ENCODE results near the gene BCAR3.
A peak's percentile ranks its signal among the peaks of the same experiment; 100 is the strongest.

Gene BCAR3

DNA sequence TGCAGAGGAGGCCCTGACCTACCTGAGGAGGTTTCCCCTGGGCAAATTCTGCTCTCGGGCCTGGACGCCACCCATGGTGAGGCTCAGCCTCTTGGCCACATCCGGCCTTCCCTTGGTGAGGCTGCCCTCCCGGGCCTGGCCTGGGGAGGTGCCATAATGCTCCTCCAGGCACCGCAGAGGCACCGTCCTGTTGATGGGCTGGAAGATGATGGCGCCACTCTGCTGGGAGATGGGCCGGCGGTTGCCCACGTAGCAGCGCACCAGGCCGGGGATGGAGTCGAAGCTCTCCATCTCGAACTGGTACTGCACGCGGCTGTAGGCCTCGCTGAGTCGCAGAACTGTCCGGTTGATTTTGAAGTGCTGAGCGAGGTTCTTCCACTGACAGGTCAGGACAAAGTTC, 92.7 kb downstream of the BCAR3 start:
- H2AFZ ChIP-seq, result no peak overlapping the region
- H3K27me3 ChIP-seq (ENCODE audit: control insufficient read depth, insufficient read depth, low read length), result no peaks in the 10 kb centered on the region
- H3K36me3 ChIP-seq (ENCODE audit: control insufficient read depth, insufficient read depth, low read length), result no peaks in the 10 kb centered on the region
- no peak overlapping the region for H3K4me2 ChIP-seq (ENCODE audit: low read length)
- H3K4me1 ChIP-seq, result peaks cover 4% of the 10 kb centered on the region
- TF ChIP-seq, protein P1, sequence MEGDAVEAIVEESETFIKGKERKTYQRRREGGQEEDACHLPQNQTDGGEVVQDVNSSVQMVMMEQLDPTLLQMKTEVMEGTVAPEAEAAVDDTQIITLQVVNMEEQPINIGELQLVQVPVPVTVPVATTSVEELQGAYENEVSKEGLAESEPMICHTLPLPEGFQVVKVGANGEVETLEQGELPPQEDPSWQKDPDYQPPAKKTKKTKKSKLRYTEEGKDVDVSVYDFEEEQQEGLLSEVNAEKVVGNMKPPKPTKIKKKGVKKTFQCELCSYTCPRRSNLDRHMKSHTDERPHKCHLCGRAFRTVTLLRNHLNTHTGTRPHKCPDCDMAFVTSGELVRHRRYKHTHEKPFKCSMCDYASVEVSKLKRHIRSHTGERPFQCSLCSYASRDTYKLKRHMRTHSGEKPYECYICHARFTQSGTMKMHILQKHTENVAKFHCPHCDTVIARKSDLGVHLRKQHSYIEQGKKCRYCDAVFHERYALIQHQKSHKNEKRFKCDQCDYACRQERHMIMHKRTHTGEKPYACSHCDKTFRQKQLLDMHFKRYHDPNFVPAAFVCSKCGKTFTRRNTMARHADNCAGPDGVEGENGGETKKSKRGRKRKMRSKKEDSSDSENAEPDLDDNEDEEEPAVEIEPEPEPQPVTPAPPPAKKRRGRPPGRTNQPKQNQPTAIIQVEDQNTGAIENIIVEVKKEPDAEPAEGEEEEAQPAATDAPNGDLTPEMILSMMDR (IDR thresholded peaks at IDR 0.05), result no peak
- H3K9me3 ChIP-seq (ENCODE audit: control insufficient read depth, low read length), result no peaks in the 10 kb centered on the region
- no peak overlapping the region for H3K4me3 ChIP-seq (ENCODE audit: low read depth, low read length)
- H3K79me2 ChIP-seq, result no peaks in the 10 kb centered on the region
- H3K9ac ChIP-seq, result no peak overlapping the region
- no peak overlapping the region for H3K27ac ChIP-seq

DNA sequence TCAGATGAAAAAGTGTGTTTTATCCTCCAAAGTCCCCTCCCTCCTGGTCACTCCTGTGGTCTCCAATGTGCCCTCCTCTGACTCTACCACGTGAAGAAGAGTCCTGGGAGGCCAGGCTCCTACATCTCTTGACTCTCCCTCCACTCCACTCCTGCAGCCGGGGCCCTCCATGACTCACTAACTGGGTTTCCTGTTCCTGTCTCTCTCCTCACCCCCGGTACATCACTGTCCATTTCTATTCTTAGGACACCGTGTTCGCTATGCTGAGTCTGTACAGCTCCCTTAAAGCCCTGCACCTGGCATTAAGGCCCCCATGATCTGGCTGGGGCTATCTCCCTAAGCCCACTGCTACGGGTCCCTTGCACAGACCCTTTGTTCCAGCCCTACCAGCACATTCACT, 93.4 kb downstream of the BCAR3 start:
- Histone ChIP-seq H2AFZ (no peak overlapping the region), H3K4me1 (peaks cover 4% of the 10 kb centered on the region), H3K4me2 (ENCODE audit: low read length) (no peak overlapping the region), H3K9me3 (ENCODE audit: control insufficient read depth, low read length) (no peaks in the 10 kb centered on the region), H3K27ac (no peak overlapping the region), H3K27me3 (ENCODE audit: control insufficient read depth, insufficient read depth, low read length) (no peaks in the 10 kb centered on the region), H3K36me3 (ENCODE audit: control insufficient read depth, insufficient read depth, low read length) (no peaks in the 10 kb centered on the region), H3K9ac (no peak overlapping the region), H3K79me2 (no peaks in the 10 kb centered on the region), H3K4me3 (ENCODE audit: low read depth, low read length) (no peak overlapping the region)
- TF ChIP-seq, protein P1 (IDR thresholded peaks at IDR 0.05), result no peak

- Histone ChIP-seq H2AFZ (no peak overlapping the region), H3K79me2 (no peaks in the 10 kb centered on the region), H3K36me3 (ENCODE audit: control insufficient read depth, insufficient read depth, low read length) (no peaks in the 10 kb centered on the region), H3K9ac (no peak overlapping the region), H3K4me1 (peaks cover 4% of the 10 kb centered on the region), H3K4me3 (ENCODE audit: low read depth, low read length) (no peak overlapping the region), H3K4me2 (ENCODE audit: low read length) (no peak overlapping the region), H3K9me3 (ENCODE audit: control insufficient read depth, low read length) (no peaks in the 10 kb centered on the region), H3K27ac (no peak overlapping the region), H3K27me3 (ENCODE audit: control insufficient read depth, insufficient read depth, low read length) (no peaks in the 10 kb centered on the region)
- TF ChIP-seq, protein P1 (IDR thresholded peaks at IDR 0.05), result no peak
Measured at GRCh38 chr1:93587354-93587753, 94.3 kb downstream of the BCAR3 start.

DNA sequence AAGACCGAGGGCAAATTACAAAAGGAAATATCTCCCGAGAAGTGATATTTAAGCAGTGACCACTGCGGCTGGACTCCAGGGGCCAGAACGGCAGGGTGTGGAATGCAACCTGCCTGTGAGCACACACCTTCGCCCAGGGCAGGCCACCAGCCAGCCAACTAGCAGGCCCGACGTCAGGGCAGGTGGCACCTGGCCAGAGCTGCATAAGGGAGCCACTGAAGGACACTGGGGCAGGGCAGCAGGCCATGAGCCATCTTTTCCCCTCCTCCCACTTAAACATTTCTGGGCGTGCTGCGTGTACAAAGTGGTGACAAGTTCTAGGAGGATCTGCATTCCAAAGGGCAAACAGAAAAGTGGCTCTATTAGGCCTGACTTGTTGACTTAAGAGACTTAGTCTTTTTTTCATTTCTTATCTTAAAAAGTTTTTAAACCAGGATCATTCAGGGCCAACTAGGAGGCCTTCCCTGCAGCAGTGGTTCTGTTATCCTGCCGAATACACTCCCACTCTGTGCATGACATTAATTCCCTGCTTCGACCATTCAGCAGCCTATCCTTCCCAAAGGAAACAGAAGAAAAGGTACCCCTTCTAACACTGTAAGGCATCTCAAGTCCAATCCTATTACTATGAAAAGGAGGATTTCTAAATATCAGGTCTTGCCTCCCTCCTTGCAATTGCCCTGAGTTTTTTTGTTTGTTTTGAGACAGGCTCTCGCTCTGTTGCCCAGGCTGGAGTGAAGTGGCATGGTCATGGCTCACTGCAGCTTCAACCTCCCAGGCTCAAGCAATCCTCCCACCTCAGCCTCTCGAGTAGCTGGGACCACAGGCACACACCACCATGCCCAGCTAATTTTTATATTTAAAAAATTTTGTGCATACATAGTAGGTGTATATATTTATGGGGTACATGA, 96.3 kb downstream of the BCAR3 start:
- no peaks in the 10 kb centered on the region for H3K79me2 ChIP-seq
- peak overlapping the region; percentile 29 for H3K4me3 ChIP-seq (ENCODE audit: low read depth, low read length)
- peaks cover 4% of the 10 kb centered on the region for H3K4me1 ChIP-seq
- H3K9me3 ChIP-seq (ENCODE audit: control insufficient read depth, low read length), result no peaks in the 10 kb centered on the region
- TF ChIP-seq, protein P1 (IDR thresholded peaks at IDR 0.05), result no peak
- no peak overlapping the region for H3K9ac ChIP-seq
- peak overlapping the region; percentile 69 for H3K27ac ChIP-seq
- no peaks in the 10 kb centered on the region for H3K27me3 ChIP-seq (ENCODE audit: control insufficient read depth, insufficient read depth, low read length)
- H2AFZ ChIP-seq, result peak overlapping the region; percentile 70
- H3K4me2 ChIP-seq (ENCODE audit: low read length), result peak overlapping the region; percentile 28
- no peaks in the 10 kb centered on the region for H3K36me3 ChIP-seq (ENCODE audit: control insufficient read depth, insufficient read depth, low read length)
